MM.1S (cell line): ENCODE results near the gene OR4C45.

Experiments used
- DNase-seq: peaks from one replicate; pipeline ENCODE4 v3.0.0-alpha.2; 2015
- H2AFZ ChIP-seq: fragments of 300-600 bp; sonication (generic); 2 replicates; pipeline ENCODE4 v1.6.0; 2016; ENCODE audit warnings: antibody characterized with exemption, low read length
- H3F3A ChIP-seq: fragments of 300-600 bp; sonication (generic); 2 replicates; pipeline ENCODE4 v1.6.1; 2016; ENCODE audit warnings: mild to moderate bottlenecking, antibody characterized with exemption, low read length, moderate library complexity, mixed read lengths; ENCODE audit not compliant: insufficient read depth
- H3K27ac ChIP-seq: fragments of 300-600 bp; sonication (generic); 2 replicates; pipeline ENCODE4 v1.5.1; 2016; ENCODE audit warnings: mild to moderate bottlenecking, low read length
- H3K27me3 ChIP-seq: fragments of 300-600 bp; sonication (generic); replicated peaks from 2 replicates; pipeline ENCODE4 v1.6.0; 2016; ENCODE audit warnings: low read length; ENCODE audit not compliant: insufficient read depth
- H3K36me3 ChIP-seq: fragments of 300-600 bp; sonication (generic); replicated peaks from 2 replicates; pipeline ENCODE4 v1.6.1; 2016; ENCODE audit warnings: mild to moderate bottlenecking, low read length, mixed read lengths; ENCODE audit not compliant: insufficient read depth
- H3K4me1 ChIP-seq: fragments of 300-600 bp; sonication (generic); 2 replicates; pipeline ENCODE4 v1.6.1; 2016; ENCODE audit warnings: low read length, mixed read lengths
- H3K4me2 ChIP-seq: fragments of 300-600 bp; sonication (generic); 2 replicates; pipeline ENCODE4 v1.6.0; 2016; ENCODE audit warnings: low read depth, low read length
- H3K4me3 ChIP-seq: fragments of 300-600 bp; sonication (generic); 2 replicates; pipeline ENCODE4 v1.5.1; 2016; ENCODE audit warnings: low read length, mixed read lengths
- H3K79me2 ChIP-seq: fragments of 300-600 bp; sonication (generic); 2 replicates; pipeline ENCODE4 v1.6.1; 2016; ENCODE audit warnings: mixed run types, low read length, mixed read lengths
- H3K9ac ChIP-seq: fragments of 300-600 bp; sonication (generic); 2 replicates; pipeline ENCODE4 v1.6.1; 2016; ENCODE audit warnings: low read length, mixed read lengths
- H3K9me2 ChIP-seq: fragments of 300-600 bp; sonication (generic); replicated peaks from 2 replicates; pipeline ENCODE4 v1.6.1; 2016; ENCODE audit warnings: mild to moderate bottlenecking, low read length, mixed read lengths; ENCODE audit not compliant: insufficient read depth
- H3K9me3 ChIP-seq: fragments of 300-600 bp; sonication (generic); replicated peaks from 2 replicates; pipeline ENCODE4 v1.6.1; 2016; ENCODE audit warnings: mild to moderate bottlenecking, low read length, mixed read lengths; ENCODE audit not compliant: insufficient read depth
- H4K20me1 ChIP-seq: fragments of 300-600 bp; sonication (generic); 2 replicates; pipeline ENCODE4 v1.6.1; 2016; ENCODE audit warnings: mild to moderate bottlenecking, low read length, moderate library complexity, mixed read lengths; ENCODE audit not compliant: insufficient read depth
- EZH2 ChIP-seq: fragments of 300-600 bp; sonication (generic); optimal IDR thresholded peaks from 2 replicates; pipeline ENCODE3; 2017; ENCODE audit warnings: low read depth, mild to moderate bottlenecking, antibody characterized with exemption, low read length, mixed read lengths
- EZH2phosphoT487 ChIP-seq: fragments of 300-600 bp; sonication (generic); IDR thresholded peaks from 2 replicates; pipeline ENCODE4 v1.6.1; 2018; ENCODE audit warnings: antibody characterized with exemption, low read length
- TF ChIP-seq, protein P1 (sequence below): fragments of 300-600 bp; sonication (generic); IDR thresholded peaks from 2 replicates; pipeline ENCODE4 v1.5.1; 2016; ENCODE audit warnings: antibody characterized with exemption, low read length, mixed read lengths

The OR4C45 gene

DNA sequence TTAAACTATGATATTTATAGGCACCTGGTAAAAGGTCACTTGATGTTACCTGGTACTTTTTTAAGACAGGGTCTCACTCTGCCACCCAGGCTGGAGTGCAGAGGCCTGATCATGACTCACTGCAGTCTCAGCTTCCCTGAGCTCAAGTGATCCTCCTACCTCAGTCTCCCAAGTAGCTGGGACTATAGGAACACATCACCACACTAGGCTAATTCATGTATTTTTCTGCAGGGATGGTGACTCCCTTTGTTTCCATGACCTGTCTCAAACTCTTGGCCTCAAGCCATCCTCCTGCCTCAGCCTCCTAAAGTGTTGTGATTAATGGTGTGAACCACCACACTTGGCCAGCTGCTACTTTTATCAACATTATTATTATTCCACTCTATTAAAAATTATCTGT is 47.6 kb downstream of the OR4C45 start:
- H3K4me1 ChIP-seq, result no peaks in the 10 kb centered on the region
- H3K27me3 ChIP-seq, result no peaks in the 10 kb centered on the region
- no peaks in the 10 kb centered on the region for H3K9me3 ChIP-seq

More for the DNA sequence above, 47.6 kb downstream of the OR4C45 start:
- no peaks in the 10 kb centered on the region for H3K36me3 ChIP-seq
- H3K4me2 ChIP-seq, result no peak overlapping the region
- no peak overlapping the region for H3K27ac ChIP-seq
- H4K20me1 ChIP-seq, result no peaks in the 10 kb centered on the region
- DNase-seq, result no peak
- no peaks in the 10 kb centered on the region for H3K79me2 ChIP-seq
- H3K4me3 ChIP-seq, result no peak overlapping the region
- H3K9me2 ChIP-seq, result no peaks in the 10 kb centered on the region
- H3K9ac ChIP-seq, result no peak overlapping the region
- H3F3A ChIP-seq, result no peaks in the 10 kb centered on the region
- no peak overlapping the region for H2AFZ ChIP-seq
- no peak for TF ChIP-seq EZH2
- TF ChIP-seq, protein P1, sequence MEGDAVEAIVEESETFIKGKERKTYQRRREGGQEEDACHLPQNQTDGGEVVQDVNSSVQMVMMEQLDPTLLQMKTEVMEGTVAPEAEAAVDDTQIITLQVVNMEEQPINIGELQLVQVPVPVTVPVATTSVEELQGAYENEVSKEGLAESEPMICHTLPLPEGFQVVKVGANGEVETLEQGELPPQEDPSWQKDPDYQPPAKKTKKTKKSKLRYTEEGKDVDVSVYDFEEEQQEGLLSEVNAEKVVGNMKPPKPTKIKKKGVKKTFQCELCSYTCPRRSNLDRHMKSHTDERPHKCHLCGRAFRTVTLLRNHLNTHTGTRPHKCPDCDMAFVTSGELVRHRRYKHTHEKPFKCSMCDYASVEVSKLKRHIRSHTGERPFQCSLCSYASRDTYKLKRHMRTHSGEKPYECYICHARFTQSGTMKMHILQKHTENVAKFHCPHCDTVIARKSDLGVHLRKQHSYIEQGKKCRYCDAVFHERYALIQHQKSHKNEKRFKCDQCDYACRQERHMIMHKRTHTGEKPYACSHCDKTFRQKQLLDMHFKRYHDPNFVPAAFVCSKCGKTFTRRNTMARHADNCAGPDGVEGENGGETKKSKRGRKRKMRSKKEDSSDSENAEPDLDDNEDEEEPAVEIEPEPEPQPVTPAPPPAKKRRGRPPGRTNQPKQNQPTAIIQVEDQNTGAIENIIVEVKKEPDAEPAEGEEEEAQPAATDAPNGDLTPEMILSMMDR, result no peak
- no peak for TF ChIP-seq EZH2phosphoT487
